Peyer's patch (tissue), 4 donors: ENCODE results near the gene PRKCZ. TPM values are rescaled to one million over a fixed set of nuclear protein-coding genes. Genes with fewer than 3 reads are reported as not detected.

ENCODE experiments used
- DNase-seq, 3 donors: peaks; one replicate each; pipeline ENCODE4 v3.0.0-alpha.2; 2017 to 2019
- H3K27ac ChIP-seq, 4 donors: fragments of 200-600 bp; sonication (generic); one replicate each; pipeline ENCODE4 v1.5.1; 2016 to 2019
- H3K27me3 ChIP-seq, 2 donors: fragments of 200-600 bp; sonication (generic); one replicate each; pipeline ENCODE4 v1.5.1; 2019
- H3K36me3 ChIP-seq, 3 donors: fragments of 200-600 bp; sonication (generic); one replicate each; pipeline ENCODE4 v1.5.1; 2016 to 2019
- H3K4me1 ChIP-seq, 4 donors: fragments of 200-600 bp; sonication (generic); one replicate each; pipeline ENCODE4 v1.5.1; 2016 to 2019
- H3K4me3 ChIP-seq, 4 donors: fragments of 200-600 bp; sonication (generic); 1 replicate in 3 of 4; 2 replicates in 1 of 4; pipeline ENCODE4 v1.5.1; 2016 to 2019; ENCODE audit warnings: mild to moderate bottlenecking in 1 of 4
- H3K9me3 ChIP-seq, 4 donors: fragments of 200-600 bp; sonication (generic); one replicate each; pipeline ENCODE4 v1.5.1; 2016 to 2019; ENCODE audit warnings: mild to moderate bottlenecking in 1 of 4
- CTCF ChIP-seq, 6 experiments: fragments of 450-650 bp in 4 of 6; fragments of 200-600 bp in 2 of 6; sonication (generic) in 1 of 6; IDR thresholded peaks; one replicate each; pipeline ENCODE4 v1.5.1; 2017 to 2019; ENCODE audit warnings: antibody characterized with exemption in 6 of 6, mild to moderate bottlenecking in 3 of 6, moderate library complexity in 1 of 6
- POLR2A ChIP-seq, 2 donors: fragments of 450-650 bp; IDR thresholded peaks; one replicate each; pipeline ENCODE4 v1.5.1; 2017; ENCODE audit warnings: antibody characterized with exemption in 2 of 2, mild to moderate bottlenecking in 2 of 2, moderate library complexity in 2 of 2
- total RNA-seq, 4 donors: library from RNA; depleted of rRNA; stranded (reverse); fragments of >200 nt; gene quantifications; one replicate each; pipeline ENCODE4 v1.1.0, GENCODE V29; 2016

The PRKCZ gene
- total RNA-seq, 4 donors from 2014 or later: 51.2 to 105 (median 93.6) TPM

DNA sequence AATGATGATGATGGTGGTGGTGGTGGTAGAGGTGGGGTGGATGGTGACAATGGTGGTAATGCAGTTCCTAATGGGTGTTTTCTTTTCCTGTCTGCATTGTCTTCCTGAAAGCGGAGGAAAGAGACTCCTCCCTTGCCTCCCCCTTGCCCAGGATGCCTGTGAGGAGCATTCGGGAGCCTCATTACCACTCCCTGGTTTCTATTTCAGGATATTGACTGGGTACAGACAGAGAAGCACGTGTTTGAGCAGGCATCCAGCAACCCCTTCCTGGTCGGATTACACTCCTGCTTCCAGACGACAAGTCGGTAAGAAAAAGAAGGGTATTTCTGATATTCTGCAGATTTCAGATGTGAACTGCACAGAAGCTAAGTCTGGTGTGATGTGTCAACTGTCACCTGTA, 105.6 kb downstream of the PRKCZ start:
- no peak for TF ChIP-seq CTCF (IDR thresholded peaks at IDR 0.05)
- no peak for TF ChIP-seq POLR2A (IDR thresholded peaks at IDR 0.05)
- no peaks in the 10 kb centered on the region for H3K27me3 ChIP-seq
- H3K4me1 ChIP-seq: no peaks in the 10 kb centered on the region
- no peak overlapping the region for H3K4me3 ChIP-seq
- H3K36me3 ChIP-seq: peaks cover 0 to 48% (median 0%) of the 10 kb centered on the region in 3 donors
- H3K27ac ChIP-seq: no peak overlapping the region
- no peak for DNase-seq
- H3K9me3 ChIP-seq: no peaks in the 10 kb centered on the region

- Histone ChIP-seq H3K27me3 (no peaks in the 10 kb centered on the region), H3K36me3 (peaks cover 0 to 50% (median 0%) of the 10 kb centered on the region in 3 donors), H3K4me3 (no peak overlapping the region), H3K9me3 (no peaks in the 10 kb centered on the region), H3K4me1 (no peaks in the 10 kb centered on the region), H3K27ac (no peak overlapping the region)
- no peak for TF ChIP-seq POLR2A (IDR thresholded peaks at IDR 0.05)
- TF ChIP-seq CTCF (IDR thresholded peaks at IDR 0.05): no peak
- DNase-seq: no peak
Observed at GRCh38 chr1:2156866-2157265, 106.7 kb downstream of the PRKCZ start.

DNA sequence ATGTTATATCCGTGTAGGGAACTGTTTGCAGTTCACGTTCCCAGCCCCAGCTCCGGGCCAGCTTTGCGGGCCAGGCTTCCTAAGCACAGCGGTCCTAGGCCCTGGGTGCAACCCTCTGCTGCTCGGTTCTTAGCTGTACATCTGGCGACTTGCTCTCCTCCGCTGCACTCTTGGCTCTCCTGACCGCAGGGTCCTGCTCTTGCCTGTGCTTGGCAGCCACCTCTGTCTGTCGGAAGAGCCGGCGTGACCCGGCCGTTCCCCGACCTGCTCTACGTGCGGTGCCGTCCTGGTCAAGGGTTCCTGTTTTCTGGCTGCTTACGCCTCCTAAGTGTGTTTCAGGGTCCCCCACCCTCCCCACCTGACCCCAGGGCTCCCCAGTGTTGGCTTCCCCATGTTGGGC, 107.6 kb downstream of the PRKCZ start:
- no peak for TF ChIP-seq CTCF (IDR thresholded peaks at IDR 0.05)
- TF ChIP-seq POLR2A (IDR thresholded peaks at IDR 0.05): no peak
- Histone ChIP-seq H3K4me1 (no peaks in the 10 kb centered on the region), H3K27me3 (no peaks in the 10 kb centered on the region), H3K4me3 (no peak overlapping the region), H3K27ac (no peak overlapping the region), H3K36me3 (peaks cover 0 to 52% (median 0%) of the 10 kb centered on the region in 3 donors), H3K9me3 (no peaks in the 10 kb centered on the region)
- no peak for DNase-seq

DNA sequence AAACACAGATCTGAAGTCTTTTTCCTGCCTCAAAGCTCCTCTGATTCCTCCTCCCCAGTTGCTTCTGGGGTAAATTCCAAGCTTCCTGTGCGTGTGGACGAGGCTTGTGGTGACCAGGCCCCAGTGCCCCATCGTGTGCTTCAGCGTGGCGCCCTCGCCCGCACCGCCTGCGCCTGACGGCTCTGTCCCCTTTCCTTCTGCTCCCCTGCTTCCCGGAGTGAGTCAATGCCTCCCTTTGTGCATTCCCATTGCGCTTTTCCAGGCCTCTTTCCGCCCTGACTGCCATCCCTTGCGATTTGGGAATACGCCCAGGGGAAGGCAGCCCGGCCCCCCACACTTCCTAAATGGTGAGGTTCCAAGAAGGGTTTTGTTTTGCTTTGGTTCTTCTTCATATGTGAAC, 108.1 kb downstream of the PRKCZ start:
- H3K9me3 ChIP-seq: no peaks in the 10 kb centered on the region
- no peak overlapping the region for H3K27ac ChIP-seq
- DNase-seq: no peak
- no peaks in the 10 kb centered on the region for H3K4me1 ChIP-seq
- peaks cover 0 to 52% (median 0%) of the 10 kb centered on the region in 3 donors for H3K36me3 ChIP-seq
- no peaks in the 10 kb centered on the region for H3K27me3 ChIP-seq
- no peak overlapping the region for H3K4me3 ChIP-seq
- TF ChIP-seq POLR2A (IDR thresholded peaks at IDR 0.05) (no peak), CTCF (IDR thresholded peaks at IDR 0.05) (no peak)

DNA sequence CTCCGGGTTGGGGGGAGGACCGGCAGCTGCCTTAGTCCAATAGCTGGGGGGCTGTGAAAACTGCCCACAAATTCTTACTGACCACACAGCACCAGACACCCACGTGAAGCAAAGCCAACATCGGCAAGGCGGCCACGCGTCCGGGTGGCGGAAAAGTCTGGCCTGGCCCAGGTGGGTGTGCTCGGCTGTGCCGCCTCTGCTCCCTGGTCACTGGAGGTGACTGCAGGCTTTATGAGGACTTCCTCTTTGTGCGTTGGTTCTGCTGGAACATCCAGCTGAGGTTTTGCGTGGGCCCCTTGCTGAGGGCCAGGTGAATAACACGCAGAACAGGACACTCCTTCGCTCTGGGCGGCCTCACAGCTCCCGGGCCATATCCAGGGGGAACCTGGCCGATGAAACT, 108.9 kb downstream of the PRKCZ start:
- H3K4me3 ChIP-seq: no peak overlapping the region
- DNase-seq: no peak
- H3K4me1 ChIP-seq: no peaks in the 10 kb centered on the region
- no peaks in the 10 kb centered on the region for H3K9me3 ChIP-seq
- TF ChIP-seq POLR2A (IDR thresholded peaks at IDR 0.05) (no peak), CTCF (IDR thresholded peaks at IDR 0.05) (no peak)
- no peak overlapping the region for H3K27ac ChIP-seq
- H3K36me3 ChIP-seq: peaks cover 0 to 46% (median 0%) of the 10 kb centered on the region in 3 donors
- H3K27me3 ChIP-seq: no peaks in the 10 kb centered on the region
